Smooth muscle cell (in vitro differentiated cells): ENCODE data around the gene GSTT4. TPM values are rescaled to one million over a fixed set of nuclear protein-coding genes. Genes with fewer than 3 reads are reported as not detected.

Experiments used
- DNase-seq: peaks from one replicate; lab custom pipeline; 2025; ENCODE audit not compliant: unreplicated experiment; lab: John Stamatoyannopoulos, UW
- H2AFZ ChIP-seq: fragments of 200-600 bp; sonication (generic); 2 replicates; pipeline ENCODE4 v1.6.0; 2016; ENCODE audit warnings: antibody characterized with exemption, low read depth, mild to moderate bottlenecking
- H3F3A ChIP-seq: fragments of 200-600 bp; sonication (generic); 2 replicates; pipeline ENCODE4 v1.6.0; 2017; ENCODE audit warnings: antibody characterized with exemption, low read depth
- H3K27ac ChIP-seq: fragments of 200-600 bp; sonication (generic); 2 replicates; pipeline ENCODE4 v1.5.1; 2016; ENCODE audit warnings: low read depth, mild to moderate bottlenecking
- H3K27me3 ChIP-seq: fragments of 200-600 bp; sonication (generic); 2 replicates; pipeline ENCODE4 v1.6.1; 2016; ENCODE audit warnings: low read depth, mild to moderate bottlenecking
- H3K36me3 ChIP-seq: fragments of 200-600 bp; sonication (generic); 2 replicates; pipeline ENCODE4 v1.5.1; 2016; ENCODE audit warnings: low read depth
- H3K4me1 ChIP-seq: fragments of 200-600 bp; sonication (generic); 2 replicates; pipeline ENCODE4 v1.5.1; 2016; ENCODE audit warnings: low read depth
- H3K4me2 ChIP-seq: fragments of 200-600 bp; sonication (generic); 2 replicates; pipeline ENCODE4 v1.6.0; 2016; ENCODE audit warnings: mild to moderate bottlenecking
- H3K4me3 ChIP-seq: fragments of 200-600 bp; sonication (generic); 2 replicates; pipeline ENCODE4 v1.5.1; 2016; ENCODE audit warnings: mild to moderate bottlenecking
- H3K79me2 ChIP-seq: fragments of 200-600 bp; sonication (generic); 2 replicates; pipeline ENCODE4 v1.6.0; 2016; ENCODE audit warnings: low read depth, mild to moderate bottlenecking
- H3K9ac ChIP-seq: fragments of 200-600 bp; sonication (generic); 2 replicates; pipeline ENCODE4 v1.6.0; 2016; ENCODE audit warnings: low read depth
- H3K9me3 ChIP-seq: fragments of 200-600 bp; sonication (generic); replicated peaks from 2 replicates; pipeline ENCODE4 v1.5.1; 2016; ENCODE audit warnings: low read depth
- H4K20me1 ChIP-seq: fragments of 200-600 bp; sonication (generic); 2 replicates; pipeline ENCODE4 v1.6.0; 2016; ENCODE audit warnings: low read depth
- whole genome bisulfite sequencing: methylation state at CpG from one replicate; pipeline ENCODE4 v1.1.7; 2016; ENCODE audit warnings: low lambda C conversion rate; 5-methylcytosine and 5-hydroxymethylcytosine counted together
- polyA plus RNA-seq: library from polyadenylated mRNA; unstranded; fragments of >200 nt; fragmentation: Nextera tagmentation; extraction: Ambion mirVana; gene quantifications from 2 replicates; pipeline ENCODE4 v1.2.1, GENCODE V29; 2016
- total RNA-seq: library from RNA; depleted of rRNA; stranded (reverse); fragments of >200 nt; gene quantifications from 2 replicates; pipeline ENCODE4 v1.2.3, GENCODE V29; 2014
- TF ChIP-seq, protein P1 (sequence below): fragments of 200-600 bp; sonication (generic); IDR thresholded peaks from 2 replicates; pipeline ENCODE4 v1.5.1; 2017; ENCODE audit warnings: borderline replicate concordance, mild to moderate bottlenecking, antibody characterized with exemption; ENCODE audit not compliant: insufficient read depth, poor library complexity, severe bottlenecking

Gene GSTT4
- total and polyA plus RNA-seq, 2 experiments from 2014 or later, result not detected

DNA sequence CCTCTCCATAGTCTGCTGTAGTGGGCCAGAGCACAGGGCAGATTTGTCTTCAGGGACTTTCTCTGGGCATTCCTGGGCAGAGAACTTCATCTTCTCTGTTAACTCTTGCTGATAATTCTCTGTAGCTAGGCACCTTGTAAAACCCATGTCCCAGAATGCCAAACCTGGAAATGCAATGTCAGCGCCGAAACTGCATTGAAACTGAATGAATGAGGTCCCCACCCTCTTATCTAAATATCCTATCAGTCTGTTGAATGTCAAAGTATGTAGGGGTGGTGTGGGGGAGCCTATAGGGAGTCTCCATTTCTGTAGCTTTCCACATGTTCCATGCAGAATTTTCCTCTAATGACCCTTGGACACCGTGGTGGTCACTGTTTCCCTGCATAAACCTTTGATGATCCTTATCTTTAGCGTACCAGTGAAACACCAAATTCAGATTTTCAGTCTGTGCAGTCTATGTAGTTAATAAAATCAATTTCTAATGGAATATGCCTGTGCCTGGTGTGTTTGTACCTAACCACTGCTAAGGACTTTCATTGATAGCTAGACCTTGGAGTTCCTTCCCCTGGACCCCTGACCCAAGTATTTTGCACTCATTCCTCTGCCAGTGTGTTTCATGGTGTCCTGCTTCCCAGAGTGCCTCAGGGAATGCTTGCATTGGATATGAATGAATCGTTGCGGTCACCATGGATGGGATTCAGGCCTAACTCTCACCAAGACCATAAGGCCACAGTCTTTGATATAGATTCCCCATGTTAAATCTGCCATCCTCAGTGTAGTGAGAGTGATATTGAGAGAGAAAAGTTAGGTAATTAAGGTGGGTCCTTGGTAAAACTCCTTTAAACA lies 3.4 kb upstream of the GSTT4 start:
- H3K4me1 ChIP-seq, result peaks cover 12% of the 10 kb centered on the region
- H3K9ac ChIP-seq, result no peak overlapping the region
- TF ChIP-seq, protein P1, sequence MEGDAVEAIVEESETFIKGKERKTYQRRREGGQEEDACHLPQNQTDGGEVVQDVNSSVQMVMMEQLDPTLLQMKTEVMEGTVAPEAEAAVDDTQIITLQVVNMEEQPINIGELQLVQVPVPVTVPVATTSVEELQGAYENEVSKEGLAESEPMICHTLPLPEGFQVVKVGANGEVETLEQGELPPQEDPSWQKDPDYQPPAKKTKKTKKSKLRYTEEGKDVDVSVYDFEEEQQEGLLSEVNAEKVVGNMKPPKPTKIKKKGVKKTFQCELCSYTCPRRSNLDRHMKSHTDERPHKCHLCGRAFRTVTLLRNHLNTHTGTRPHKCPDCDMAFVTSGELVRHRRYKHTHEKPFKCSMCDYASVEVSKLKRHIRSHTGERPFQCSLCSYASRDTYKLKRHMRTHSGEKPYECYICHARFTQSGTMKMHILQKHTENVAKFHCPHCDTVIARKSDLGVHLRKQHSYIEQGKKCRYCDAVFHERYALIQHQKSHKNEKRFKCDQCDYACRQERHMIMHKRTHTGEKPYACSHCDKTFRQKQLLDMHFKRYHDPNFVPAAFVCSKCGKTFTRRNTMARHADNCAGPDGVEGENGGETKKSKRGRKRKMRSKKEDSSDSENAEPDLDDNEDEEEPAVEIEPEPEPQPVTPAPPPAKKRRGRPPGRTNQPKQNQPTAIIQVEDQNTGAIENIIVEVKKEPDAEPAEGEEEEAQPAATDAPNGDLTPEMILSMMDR, result no peak
- no peak overlapping the region for H3K4me2 ChIP-seq
- H2AFZ ChIP-seq, result no peak overlapping the region
- peaks cover 22% of the 10 kb centered on the region for H3K79me2 ChIP-seq
- H3K27ac ChIP-seq, result no peak overlapping the region
- H3F3A ChIP-seq, result peaks cover 8% of the 10 kb centered on the region
- H3K27me3 ChIP-seq, result no peaks in the 10 kb centered on the region
- H3K9me3 ChIP-seq, result no peaks in the 10 kb centered on the region
- H3K4me3 ChIP-seq, result no peak overlapping the region
- DNase-seq, result no peak
- 92% methylated on average over 6 of the region's 6 CpGs for WGBS
- no peaks in the 10 kb centered on the region for H3K36me3 ChIP-seq
- H4K20me1 ChIP-seq, result peaks cover 8% of the 10 kb centered on the region

DNA sequence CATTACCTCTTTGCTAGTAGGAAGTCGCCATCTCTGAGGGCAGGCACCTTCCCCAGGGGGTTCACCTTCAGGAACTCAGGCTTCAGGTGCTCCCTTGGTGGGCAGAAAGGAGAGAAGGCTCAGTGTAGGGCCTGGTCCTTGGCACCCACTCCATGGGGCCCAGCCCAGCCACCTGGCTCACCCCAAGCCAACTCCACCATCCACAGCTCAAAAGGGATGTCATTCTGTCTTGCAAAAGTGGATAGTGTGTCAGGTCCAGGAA lies 2.7 kb upstream of the GSTT4 start:
- no peaks in the 10 kb centered on the region for H3K9me3 ChIP-seq
- TF ChIP-seq, protein P1, result no peak
- H3K36me3 ChIP-seq, result no peaks in the 10 kb centered on the region
- no peak overlapping the region for H3K4me3 ChIP-seq
- H3K79me2 ChIP-seq, result peaks cover 16% of the 10 kb centered on the region
- H2AFZ ChIP-seq, result no peak overlapping the region
- H3K4me2 ChIP-seq, result no peak overlapping the region
- no peak overlapping the region for H3K27ac ChIP-seq
- H3K27me3 ChIP-seq, result no peaks in the 10 kb centered on the region
- DNase-seq, result no peak
- H3K9ac ChIP-seq, result no peak overlapping the region
- 72% methylated on average over 1 of the region's 1 CpG for WGBS
- H4K20me1 ChIP-seq, result peaks cover 8% of the 10 kb centered on the region
- peaks cover 12% of the 10 kb centered on the region for H3K4me1 ChIP-seq
- peaks cover 8% of the 10 kb centered on the region for H3F3A ChIP-seq

DNA sequence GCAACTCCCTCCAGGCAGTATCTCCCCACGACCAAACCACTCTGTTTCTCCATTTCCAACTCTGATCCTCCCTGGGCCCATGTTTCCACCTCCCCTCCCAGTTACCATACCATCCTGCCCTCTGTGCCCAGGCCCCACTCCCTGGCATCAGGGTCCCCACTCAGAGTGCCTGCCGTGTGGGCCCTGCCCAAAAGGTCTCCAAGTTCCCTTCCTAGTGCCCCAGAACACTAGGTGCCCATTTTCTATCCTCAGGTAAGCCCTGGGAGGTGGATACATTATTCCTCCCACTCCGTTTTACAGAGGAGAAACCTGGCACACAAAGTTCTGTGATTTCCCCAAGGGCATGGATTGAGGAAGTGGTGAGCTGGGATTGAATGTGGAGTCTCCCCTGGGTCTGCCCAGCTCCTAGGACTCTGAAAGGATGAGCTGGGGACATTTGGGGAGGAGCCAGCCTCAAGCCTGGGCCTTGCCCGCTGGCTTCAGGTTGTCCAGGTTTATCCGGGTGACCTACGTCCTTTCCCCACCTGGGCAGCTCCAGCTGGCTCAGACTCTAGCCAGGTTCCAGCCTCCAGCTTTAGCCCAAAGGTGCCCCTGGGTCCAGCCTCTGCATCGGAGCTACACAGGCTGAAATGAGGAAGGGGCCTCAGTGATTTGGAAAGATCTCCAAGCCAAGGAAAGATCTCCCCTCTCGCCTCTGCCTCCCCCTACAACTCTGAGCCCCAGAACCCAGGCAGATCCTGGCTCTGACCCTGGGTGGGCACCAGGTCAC lies 2.2 kb upstream of the GSTT4 start:
- WGBS, result 84% methylated on average over 8 of the region's 8 CpGs
- H3K9ac ChIP-seq, result no peak overlapping the region
- no peak overlapping the region for H3K27ac ChIP-seq
- TF ChIP-seq, protein P1, result no peak
- H3K79me2 ChIP-seq, result peaks cover 11% of the 10 kb centered on the region
- peaks cover 11% of the 10 kb centered on the region for H3K4me1 ChIP-seq
- H3K36me3 ChIP-seq, result no peaks in the 10 kb centered on the region
- H3K4me2 ChIP-seq, result no peak overlapping the region
- H3F3A ChIP-seq, result peaks cover 8% of the 10 kb centered on the region
- H3K27me3 ChIP-seq, result no peaks in the 10 kb centered on the region
- no peak for DNase-seq
- H4K20me1 ChIP-seq, result peaks cover 5% of the 10 kb centered on the region
- H3K9me3 ChIP-seq, result no peaks in the 10 kb centered on the region
- no peak overlapping the region for H3K4me3 ChIP-seq
- H2AFZ ChIP-seq, result no peak overlapping the region
